ENCODE measurements around the gene DUSP22. TPM values are rescaled to one million over a fixed set of nuclear protein-coding genes. Genes with fewer than 3 reads are reported as not detected.

Gene DUSP22
- total RNA-seq, 1 experiment from 2014 or later: 25.0 TPM

DNA sequence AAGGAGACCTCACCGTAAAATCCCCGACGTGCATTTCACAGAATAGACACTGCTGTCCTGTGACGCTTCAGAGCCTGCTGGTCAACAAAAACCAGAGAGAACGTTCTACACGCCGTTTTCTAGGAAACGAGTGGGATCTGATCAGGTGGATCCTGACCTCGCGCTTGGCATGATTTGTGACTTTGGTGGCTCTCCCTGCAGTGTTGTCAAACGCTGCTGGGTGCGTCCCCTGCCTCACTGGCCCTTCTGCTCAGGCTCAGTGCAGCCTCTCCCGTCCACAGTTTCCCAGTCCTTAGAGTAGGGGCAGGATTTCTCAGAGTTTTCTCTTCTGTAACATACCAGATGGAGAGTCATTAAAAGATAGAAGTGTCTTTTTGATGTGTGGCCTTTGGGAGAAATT is 71.6 kb downstream of the DUSP22 start:
- Histone ChIP-seq H2BK20ac (ENCODE audit: low read depth, low read length, poor library complexity, severe bottlenecking) (no peak overlapping the region), H3K23me2 (ENCODE audit: insufficient read length, low read depth, low read length, poor library complexity, severe bottlenecking) (no peaks in the 10 kb centered on the region), H3K23ac (ENCODE audit: insufficient read length, low read depth, low read length) (no peak overlapping the region), H3K14ac (ENCODE audit: insufficient read depth, low read length) (no peak overlapping the region), H3K4me2 (ENCODE audit: insufficient read depth, insufficient read length, low read length) (no peak overlapping the region), H3K27me3 (ENCODE audit: insufficient read depth, low read length) (no peaks in the 10 kb centered on the region), H2AK5ac (ENCODE audit: insufficient read length, low read length) (no peak overlapping the region), H3K9me3 (ENCODE audit: control insufficient read depth, low read depth, low read length) (peaks cover 74% of the 10 kb centered on the region), H4K91ac (ENCODE audit: insufficient read length, low read depth, low read length) (no peak overlapping the region), H3K79me1 (ENCODE audit: insufficient read depth, low read depth, low read length, poor library complexity, severe bottlenecking) (no peaks in the 10 kb centered on the region), H3K27ac (ENCODE audit: insufficient read length, low read depth, low read length) (no peak overlapping the region), H2BK12ac (ENCODE audit: insufficient read length, low read depth, low read length) (no peak overlapping the region), H4K8ac (replicated peaks; ENCODE audit: insufficient read length, low read depth, low read length) (no peak overlapping the region), H3K4me1 (ENCODE audit: insufficient read depth, low read length) (no peaks in the 10 kb centered on the region), H3K79me2 (ENCODE audit: insufficient read depth, low read length) (no peaks in the 10 kb centered on the region), H3T11ph (ENCODE audit: low read length) (no peak overlapping the region), H3K9ac (ENCODE audit: extremely low read depth, insufficient read length, low read length) (no peak overlapping the region), H2AFZ (ENCODE audit: low read length) (no peak overlapping the region), H2BK120ac (ENCODE audit: low read depth, low read length, poor library complexity, severe bottlenecking) (no peak overlapping the region), H4K5ac (ENCODE audit: insufficient read length, low read depth, low read length) (no peak overlapping the region), H2BK5ac (ENCODE audit: insufficient read length, low read length) (no peak overlapping the region), H3K56ac (ENCODE audit: insufficient read length, low read depth, low read length) (no peak overlapping the region), H4K20me1 (ENCODE audit: control insufficient read depth, insufficient read depth, insufficient read length) (no peaks in the 10 kb centered on the region), H3K4ac (ENCODE audit: low read depth, low read length) (no peak overlapping the region), H2BK15ac (ENCODE audit: low read depth, low read length) (no peak overlapping the region), H3K18ac (ENCODE audit: insufficient read length, low read depth, low read length) (no peak overlapping the region)
- DNase-seq: no peak
- Mint-ChIP-seq H3K9me3 (peaks cover 93 to 97% of the 10 kb centered on the region in 2 experiments), H3K4me3 (no peak overlapping the region), H3K36me3 (ENCODE audit: insufficient read depth in 1 of 3, low read depth in 3 of 3) (peaks cover 21 to 35% (median 27%) of the 10 kb centered on the region in 3 experiments), H3K4me1 (no peaks in the 10 kb centered on the region), H3K27me3 (ENCODE audit: low read depth) (peaks cover 22% of the 10 kb centered on the region), H3K27ac (no peak overlapping the region)
- no CpG with 5 or more reads among the region's 13 CpGs for WGBS (ENCODE audit: extremely low coverage, insufficient read length, low lambda C conversion rate)
- TF ChIP-seq, protein P1, sequence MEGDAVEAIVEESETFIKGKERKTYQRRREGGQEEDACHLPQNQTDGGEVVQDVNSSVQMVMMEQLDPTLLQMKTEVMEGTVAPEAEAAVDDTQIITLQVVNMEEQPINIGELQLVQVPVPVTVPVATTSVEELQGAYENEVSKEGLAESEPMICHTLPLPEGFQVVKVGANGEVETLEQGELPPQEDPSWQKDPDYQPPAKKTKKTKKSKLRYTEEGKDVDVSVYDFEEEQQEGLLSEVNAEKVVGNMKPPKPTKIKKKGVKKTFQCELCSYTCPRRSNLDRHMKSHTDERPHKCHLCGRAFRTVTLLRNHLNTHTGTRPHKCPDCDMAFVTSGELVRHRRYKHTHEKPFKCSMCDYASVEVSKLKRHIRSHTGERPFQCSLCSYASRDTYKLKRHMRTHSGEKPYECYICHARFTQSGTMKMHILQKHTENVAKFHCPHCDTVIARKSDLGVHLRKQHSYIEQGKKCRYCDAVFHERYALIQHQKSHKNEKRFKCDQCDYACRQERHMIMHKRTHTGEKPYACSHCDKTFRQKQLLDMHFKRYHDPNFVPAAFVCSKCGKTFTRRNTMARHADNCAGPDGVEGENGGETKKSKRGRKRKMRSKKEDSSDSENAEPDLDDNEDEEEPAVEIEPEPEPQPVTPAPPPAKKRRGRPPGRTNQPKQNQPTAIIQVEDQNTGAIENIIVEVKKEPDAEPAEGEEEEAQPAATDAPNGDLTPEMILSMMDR (conservative IDR thresholded peaks at IDR 0.05): no peak

Measured in H9 (cell line).